NCI-H1105 treated with DMSO at 0.1 percent for 48 hours (cell line): Measurements from ENCODE around the gene KRTAP10-9.
"Not testable (repeated sequence)": the region's sequence is repeated elsewhere in the genome, so short reads cannot be mapped to it uniquely, and the experiment has no call there.

Experiments used
- DNase-seq: peaks from one replicate; lab custom pipeline; 2025; lab: John Stamatoyannopoulos, UW

The KRTAP10-9 gene, protein sequence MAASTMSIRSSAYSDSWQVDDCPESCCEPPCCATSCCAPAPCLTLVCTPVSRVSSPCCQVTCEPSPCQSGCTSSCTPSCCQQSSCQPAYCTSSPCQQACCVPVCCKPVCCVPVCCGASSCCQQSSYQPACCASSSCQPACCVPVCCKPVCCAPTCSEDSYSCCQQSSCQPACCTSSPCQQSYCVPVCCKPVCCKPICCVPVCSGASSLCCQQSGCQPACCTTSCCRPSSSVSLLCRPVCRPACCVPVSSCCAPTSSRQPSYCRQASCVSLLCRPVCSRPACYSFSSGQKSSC

GRCh38 chr21:44626673-44627143 lies at the start of gene KRTAP10-9:
KRTAP10-9 (plus strand) TSS chr21:44627093; CDS start chr21:44627172, 79 bp downstream.
- no peak for DNase-seq

- DNase-seq = no peak
Observed at GRCh38 chr21:44578371-44579055, 48.4 kb upstream of the KRTAP10-9 start.

DNA sequence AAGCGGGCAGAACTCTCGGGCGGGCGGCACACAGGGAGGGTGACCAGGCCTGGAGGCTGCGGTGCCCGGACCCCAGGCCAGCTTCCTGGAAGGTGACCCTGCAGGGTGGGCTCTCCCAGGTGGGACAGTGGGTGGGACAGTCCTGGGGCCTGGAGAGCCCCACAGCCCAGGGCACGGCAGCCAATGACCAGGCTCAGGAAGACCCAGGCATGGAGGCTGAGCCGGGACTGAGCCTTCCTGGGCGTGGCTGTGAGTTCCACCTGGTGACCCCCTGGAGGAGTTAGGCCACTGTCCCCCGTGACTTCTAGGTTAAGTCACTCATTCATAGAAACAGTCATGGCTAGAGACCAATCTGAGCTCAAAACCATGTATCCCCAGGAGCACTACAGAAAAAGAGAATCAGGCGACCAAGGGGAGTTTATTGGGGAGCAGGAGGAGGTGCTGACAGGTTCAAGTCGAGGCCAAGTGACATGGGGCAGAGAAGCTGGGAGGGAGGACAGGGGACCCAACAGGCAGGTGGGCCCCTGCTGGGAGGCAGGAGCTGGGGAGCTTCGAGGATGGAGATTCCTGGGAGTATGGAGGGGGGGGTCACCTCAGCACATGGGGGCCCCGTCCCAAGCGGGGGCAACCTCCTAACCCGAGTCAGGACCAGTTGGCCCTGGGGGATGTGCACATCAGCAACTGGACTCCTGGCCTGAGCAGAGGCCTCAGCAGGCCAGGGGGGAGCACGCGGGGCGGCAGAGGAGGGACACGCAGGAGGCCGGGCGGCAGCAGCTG lies 47.6 kb upstream of the KRTAP10-9 start:
- no peak for DNase-seq

GRCh38 chr21:44579833-44580144 lies 47.1 kb upstream of the KRTAP10-9 start:
- DNase-seq = no peak

DNA sequence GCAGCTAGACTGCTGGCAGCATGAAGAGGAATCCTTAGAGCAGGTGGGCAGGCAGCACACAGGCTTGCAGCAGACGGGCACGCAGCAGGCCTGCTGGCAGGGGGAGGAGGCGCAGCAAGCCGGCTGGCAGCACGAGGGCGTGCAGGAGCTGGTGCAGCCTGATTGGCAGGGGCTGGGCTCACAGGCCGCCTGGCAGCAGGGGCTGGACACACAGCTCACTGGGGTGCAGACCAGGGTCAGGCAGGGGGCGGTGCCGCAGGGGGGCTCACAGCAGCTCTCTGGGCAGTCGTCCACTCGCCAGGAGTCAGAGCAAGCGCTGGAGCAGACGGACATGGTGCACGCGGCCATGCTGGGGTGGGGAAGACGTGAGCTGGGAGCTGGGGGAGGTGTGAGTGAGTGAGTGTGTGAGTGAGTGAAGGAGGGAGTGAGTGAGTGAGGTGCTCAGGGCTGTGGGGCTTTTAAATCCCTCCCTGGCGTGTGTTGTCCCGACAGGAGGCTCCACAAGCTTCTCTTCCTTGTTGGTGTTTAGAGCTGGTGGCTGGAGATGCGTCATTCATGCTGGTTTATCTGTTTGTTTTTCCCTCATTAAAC lies 46.6 kb upstream of the KRTAP10-9 start, which contains the start of gene KRTAP10-5:
KRTAP10-5 (minus strand) TSS at position 374 of the 591 bp plus-strand sequence; CDS start at position 348, 26 bp downstream.
- not testable (repeated sequence) for DNase-seq

DNA sequence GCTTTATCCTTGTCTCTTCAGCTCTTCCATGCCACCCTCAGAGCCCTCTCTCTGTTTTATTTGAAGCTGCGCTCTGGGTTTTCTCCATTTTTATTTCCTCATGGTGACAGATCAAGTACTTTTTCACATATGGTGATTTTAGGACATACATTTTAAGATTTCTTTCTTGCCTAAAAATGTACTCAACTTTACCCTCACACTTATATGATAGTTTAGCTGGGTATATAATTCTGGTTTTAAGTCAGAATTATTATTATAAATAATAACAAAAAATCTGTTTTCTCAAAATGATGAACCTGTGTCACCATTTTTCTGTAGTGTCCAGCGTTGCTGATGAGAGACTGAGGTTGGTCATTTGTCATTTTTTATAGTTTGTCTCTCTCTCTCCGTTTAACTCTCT lies 45.7 kb upstream of the KRTAP10-9 start:
- DNase-seq = no peak

GRCh38 chr21:44582055-44582454 lies 44.8 kb upstream of the KRTAP10-9 start:
- no peak for DNase-seq

- no peak for DNase-seq
Observed at GRCh38 chr21:44583089-44583799, 43.6 kb upstream of the KRTAP10-9 start.

GRCh38 chr21:44583800-44584147 lies 43.1 kb upstream of the KRTAP10-9 start:
- DNase-seq = no peak

DNA sequence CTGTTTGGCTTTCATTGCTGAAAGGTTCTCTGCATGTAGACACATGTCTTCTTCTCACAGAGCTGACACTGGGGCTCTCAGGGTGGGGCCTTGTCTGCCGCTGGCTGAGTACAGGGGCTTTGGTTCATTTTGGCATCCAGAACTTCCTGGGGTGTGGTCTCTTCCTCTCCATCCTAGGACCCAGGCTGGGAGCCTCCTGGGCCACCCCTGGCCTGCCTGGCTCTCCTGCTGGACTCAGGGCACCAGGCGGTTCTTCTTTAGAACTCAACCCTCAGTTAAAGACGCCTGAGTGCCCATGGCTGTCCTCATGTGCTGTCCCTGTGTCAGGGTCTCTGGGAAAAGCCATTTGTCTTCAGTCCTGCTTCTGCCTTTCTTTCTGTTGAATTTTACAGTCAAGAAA lies 41.0 kb upstream of the KRTAP10-9 start:
- no peak for DNase-seq

- DNase-seq = no peak
Observed at GRCh38 chr21:44589094-44589493, 37.8 kb upstream of the KRTAP10-9 start.

- no peak for DNase-seq
Observed at GRCh38 chr21:44589586-44590305, 37.1 kb upstream of the KRTAP10-9 start.

DNA sequence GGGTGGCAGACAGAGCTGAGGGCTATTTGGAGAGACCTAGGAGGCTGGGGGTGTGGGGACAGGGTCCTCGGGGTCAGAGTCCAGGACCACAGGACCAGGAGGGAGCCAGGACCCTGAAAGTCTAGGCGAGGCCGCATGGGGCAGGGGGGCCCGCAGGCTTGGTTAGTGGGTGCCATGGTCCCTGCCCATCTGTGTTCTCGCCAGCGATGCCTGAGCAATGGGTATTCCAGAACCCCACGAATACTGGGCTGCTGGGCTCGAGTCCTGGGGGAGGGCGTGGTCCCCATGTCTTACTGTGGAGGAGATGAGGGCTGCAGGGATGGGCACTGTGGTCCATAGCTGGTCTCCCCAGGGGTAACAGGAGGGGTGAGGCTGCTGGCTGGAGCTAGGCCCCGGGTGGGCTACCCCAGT lies 36.6 kb upstream of the KRTAP10-9 start:
- no peak for DNase-seq

- not testable (repeated sequence) for DNase-seq
Observed at GRCh38 chr21:44590897-44591800, 35.7 kb upstream of the KRTAP10-9 start.

DNA sequence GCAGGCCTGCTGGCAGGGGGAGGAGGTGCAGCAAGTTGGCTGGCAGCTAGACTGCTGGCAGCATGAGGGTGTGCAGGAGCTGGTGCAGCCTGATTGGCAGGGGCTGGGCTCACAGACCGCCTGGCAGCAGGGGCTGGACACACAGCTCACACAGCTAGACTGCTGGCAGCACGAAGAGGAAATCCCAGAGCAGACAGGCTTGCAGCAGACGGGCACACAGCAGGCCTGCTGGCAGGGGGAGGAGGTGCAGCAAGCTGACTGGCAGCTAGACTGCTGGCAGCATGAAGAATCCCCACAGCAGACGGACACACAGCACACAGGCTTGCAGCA lies 35.1 kb upstream of the KRTAP10-9 start:
- DNase-seq = not testable (repeated sequence)

GRCh38 chr21:44592446-44593311 lies 34.2 kb upstream of the KRTAP10-9 start, which contains the start of gene KRTAP10-6:
KRTAP10-6 (minus strand) TSS chr21:44592505; CDS start chr21:44592484, 21 bp downstream.
- no peak for DNase-seq

DNA sequence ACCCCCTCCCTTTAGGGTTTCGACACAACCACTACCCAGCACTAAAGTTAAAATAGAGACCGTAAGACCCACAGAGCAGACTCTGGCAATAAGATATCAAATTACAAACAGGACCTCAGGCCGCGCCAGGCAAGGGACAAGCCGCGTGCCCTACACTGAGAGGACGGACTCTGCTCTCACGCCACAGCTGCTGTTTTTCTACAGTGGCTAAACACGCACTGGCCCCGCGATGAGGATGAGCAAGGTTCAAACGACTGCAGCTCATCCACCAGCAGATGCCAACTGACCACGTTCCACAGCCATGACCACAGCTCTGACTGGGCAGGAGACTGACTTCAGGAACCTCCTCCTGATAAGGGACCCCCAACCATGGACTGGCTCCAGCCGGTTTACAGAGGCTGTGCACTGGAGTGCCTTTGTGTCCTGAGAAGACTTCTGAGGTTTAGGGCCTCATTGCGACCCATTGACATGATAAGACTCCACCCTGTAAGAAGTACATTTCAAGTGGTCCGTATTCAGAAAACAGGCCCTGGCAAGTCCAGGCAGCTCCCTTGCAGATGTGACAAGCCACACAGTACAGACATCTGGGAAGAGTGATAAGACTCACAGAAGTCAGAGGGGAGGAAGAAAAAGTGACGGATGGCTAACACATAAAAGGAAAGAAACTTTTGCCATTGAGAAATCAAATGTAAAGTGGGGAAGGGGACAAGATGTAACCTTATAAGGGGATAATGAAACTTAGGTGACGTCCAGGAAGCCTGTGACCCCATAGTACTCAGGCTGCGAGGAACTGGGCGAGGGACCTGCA lies 33.1 kb upstream of the KRTAP10-9 start:
- no peak for DNase-seq

GRCh38 chr21:44594406-44594916 lies 32.4 kb upstream of the KRTAP10-9 start:
- DNase-seq = no peak
